ENCODE data around the gene TMEM225B.
"Not testable (repeated sequence)": the region's sequence is repeated elsewhere in the genome, so short reads cannot be mapped to it uniquely, and the experiment has no call there.

TMEM225B gene

GRCh38 chr7:99624484-99624883, 26.4 kb downstream of the TMEM225B start:
- DNase-seq = no peak

GRCh38 chr7:99625321-99625720, 27.3 kb downstream of the TMEM225B start:
- no peak for DNase-seq

DNA sequence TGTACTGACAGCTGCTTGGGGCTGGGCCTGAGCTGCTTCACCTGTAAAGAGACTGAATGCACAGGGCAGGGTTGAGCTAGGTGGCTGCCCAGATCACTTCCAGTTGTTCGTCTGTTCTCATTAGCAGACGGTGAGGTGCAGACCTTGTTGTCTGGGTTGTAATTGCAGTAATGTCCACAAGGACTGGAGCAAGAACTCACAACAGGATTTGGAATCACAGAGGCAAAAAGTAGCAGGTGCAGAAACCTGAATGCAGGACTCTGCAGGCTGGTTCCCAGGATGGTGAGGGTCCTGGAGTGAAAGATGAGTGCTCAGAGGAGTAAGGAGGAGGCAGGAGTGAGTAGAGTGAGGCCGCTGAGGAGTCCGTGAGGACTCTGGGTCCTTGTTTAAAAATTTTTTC, 27.9 kb downstream of the TMEM225B start:
- no peak for DNase-seq

DNA sequence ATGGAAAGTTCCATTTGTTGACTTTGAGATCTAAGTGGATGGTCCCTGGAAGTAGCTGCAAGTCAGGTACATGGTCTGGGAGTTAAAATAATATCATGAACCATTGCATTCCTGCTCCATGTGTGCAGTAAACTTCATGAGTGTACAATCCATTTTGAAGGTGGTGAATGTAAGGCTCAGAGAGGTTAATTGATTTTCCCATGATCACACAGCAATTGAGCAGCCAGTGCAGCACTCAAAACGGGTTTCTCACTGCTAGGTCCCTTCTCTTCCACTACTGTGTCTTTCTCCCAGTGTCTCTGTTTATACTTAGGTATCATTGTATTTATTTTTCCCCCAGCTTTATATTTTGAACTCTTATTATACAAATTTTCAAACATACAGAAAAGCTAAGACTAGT, 28.6 kb downstream of the TMEM225B start:
- no peak for DNase-seq

DNA sequence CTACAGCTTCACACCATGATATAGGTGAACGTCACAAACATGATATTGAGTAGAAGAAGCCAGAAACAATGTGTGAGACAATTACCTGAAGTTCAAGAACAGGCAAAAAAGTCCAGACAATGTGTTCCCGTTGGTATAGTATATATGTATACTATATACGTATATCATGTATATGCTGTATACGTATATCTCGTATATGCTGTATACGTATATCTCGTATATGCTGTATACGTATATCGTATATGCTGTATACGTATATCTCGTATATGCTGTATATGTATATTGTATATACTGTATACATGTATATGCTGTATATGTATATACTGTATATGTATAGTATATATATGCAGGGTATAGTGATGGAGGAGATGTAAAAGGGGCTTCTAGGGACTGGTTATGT, 29.4 kb downstream of the TMEM225B start:
- no peak for DNase-seq

GRCh38 chr7:99628471-99629465, 30.7 kb downstream of the TMEM225B start:
- no peak for DNase-seq

- DNase-seq = no peak
Measured at GRCh38 chr7:99629643-99630042, 31.6 kb downstream of the TMEM225B start.

GRCh38 chr7:99631295-99632109, 33.4 kb downstream of the TMEM225B start:
- peak; percentile 80 for DNase-seq

DNA sequence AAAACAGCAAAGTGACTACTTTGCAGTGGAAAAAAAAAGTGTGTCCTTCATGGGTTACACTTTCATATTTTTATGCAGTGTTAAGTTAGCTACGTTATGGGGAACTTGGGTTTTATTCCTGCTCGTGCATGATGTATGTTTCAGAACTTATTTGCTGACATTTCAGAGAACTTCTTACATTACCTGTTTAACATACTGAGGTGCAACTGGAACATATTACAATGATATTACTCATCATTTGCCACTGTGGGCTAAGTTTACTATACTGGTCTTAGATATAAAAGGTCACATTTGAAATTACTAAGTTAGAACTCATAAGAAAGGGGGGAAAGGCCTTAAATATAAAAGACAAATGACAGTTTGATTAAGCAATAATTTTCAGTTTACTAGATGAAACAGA, 39.3 kb downstream of the TMEM225B start:
- DNase-seq = not testable (repeated sequence)

GRCh38 chr7:99638731-99639130, 40.7 kb downstream of the TMEM225B start:
- no peak for DNase-seq

DNA sequence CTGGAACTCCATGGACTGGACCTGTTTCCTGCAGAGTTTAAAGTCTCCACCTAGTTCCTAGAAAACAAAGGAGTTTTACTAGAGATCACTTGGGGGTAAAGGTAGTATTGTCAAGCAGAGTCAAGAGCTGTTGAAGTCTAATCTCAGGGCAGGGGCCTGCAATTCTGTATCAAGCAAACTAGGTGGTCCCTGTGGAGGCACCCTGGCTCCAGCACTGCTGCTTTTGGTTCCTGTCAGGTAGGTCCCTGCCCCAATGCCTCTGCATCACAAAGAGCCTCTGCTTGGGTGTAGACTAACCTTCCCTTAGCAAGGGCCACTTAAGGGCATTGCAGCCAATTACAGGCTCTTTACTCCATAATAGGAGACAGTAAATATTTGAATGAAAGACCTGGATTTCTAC, 41.2 kb downstream of the TMEM225B start:
- DNase-seq = no peak

GRCh38 chr7:99642027-99642426, 44.0 kb downstream of the TMEM225B start:
- DNase-seq = peak; percentile 32

- DNase-seq = no peak
Measured at GRCh38 chr7:99643464-99643863, 45.4 kb downstream of the TMEM225B start.

DNA sequence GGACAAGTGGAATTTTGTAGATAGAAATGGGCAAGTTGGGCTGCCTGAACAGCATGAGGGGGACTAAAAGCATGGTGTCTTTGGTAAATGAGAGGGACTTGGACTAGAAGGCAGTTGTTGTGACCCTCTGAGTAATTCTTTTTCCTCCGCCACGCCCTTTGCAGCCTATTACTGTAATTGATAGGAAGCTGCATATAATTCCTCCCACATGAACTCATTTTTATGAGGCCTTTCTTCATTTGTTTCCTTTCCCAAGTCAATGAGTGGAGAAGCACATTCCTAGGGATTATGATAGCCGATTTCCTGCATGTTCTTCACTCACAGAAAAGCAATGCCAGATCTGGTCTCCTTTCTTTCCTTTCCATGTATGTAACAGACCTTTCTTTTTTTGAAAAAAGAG, 46.4 kb downstream of the TMEM225B start:
- no peak for DNase-seq

DNA sequence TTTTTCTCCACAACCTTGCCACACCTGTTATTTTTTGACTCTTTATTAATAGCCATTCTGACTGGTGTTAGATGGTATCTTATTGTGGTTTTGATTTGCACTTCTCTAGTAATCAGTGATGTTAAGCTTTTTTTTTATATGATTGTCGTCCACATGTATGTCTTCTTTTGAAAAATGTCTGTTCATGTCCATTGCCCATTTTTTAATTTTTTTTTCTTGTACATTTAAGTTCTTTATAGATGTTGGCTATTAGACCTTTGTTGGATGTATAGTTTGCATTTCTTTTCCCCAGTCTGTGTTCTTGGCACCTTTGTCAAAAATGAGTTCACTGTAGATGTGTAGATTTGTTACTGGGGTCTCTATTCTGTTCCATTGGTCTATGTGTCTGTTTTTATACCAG, 47.5 kb downstream of the TMEM225B start:
- no peak for DNase-seq

GRCh38 chr7:99648843-99649242, 50.8 kb downstream of the TMEM225B start:
- DNase-seq = no peak

- DNase-seq = no peak
Measured at GRCh38 chr7:99651290-99651689, 53.2 kb downstream of the TMEM225B start.

DNA sequence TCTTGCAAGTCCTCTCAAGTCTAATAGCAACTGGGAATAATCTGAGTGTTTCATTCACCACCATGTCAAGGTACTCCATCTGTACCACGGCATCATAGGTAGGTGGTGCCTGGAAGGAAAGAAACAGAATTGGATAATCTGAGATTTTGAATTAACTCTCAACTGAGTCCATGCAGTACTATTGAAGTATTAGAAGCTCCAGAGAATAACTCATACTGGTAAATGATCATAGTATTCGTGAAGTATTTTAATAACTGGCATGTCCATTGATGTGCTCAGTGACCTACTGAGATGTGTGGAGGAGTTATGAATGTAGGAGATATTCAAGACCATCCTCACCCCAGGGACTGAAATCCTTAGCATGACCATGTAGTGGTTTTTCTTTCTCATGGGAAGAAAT, 54.6 kb downstream of the TMEM225B start:
- no peak for DNase-seq

DNA sequence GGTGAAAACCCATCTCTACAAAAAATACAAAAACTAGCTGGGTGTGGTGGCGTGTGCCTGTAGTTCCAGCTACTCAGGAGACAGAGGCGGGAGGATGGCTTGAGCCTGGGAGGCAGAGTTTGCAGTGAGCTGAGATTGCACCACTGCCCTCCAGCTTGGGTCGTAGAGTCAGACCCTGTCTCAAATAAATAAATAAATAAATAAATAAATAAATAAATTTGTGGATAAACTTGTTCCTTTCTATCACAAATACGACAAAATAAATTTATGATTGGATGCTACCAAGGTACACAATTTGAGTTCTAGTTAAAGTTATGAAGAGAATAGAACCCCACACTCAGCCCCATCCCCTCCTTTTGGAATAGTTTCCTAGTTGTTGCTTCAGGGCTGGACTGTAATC, 55.2 kb downstream of the TMEM225B start:
- DNase-seq = not testable (repeated sequence)

DNA sequence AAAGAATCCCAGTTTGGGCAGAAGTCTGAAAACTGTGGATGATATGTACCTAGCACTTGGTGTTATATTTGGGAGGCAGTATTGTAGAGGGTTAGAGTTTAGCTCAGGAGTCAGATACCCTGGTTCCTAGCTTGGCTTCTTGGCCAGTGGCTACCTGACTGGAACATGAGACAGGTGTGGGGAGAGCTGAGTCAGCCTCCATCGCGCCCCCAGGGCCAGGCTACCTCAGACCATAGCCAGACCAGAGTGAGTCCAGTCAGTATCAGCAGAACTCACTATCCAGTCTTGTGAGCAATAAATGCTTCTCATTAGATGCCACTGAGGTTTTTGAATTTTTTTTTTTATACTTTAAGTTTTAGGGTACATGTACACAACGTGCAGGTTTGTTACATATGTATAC, 55.7 kb downstream of the TMEM225B start:
- DNase-seq = no peak

DNA sequence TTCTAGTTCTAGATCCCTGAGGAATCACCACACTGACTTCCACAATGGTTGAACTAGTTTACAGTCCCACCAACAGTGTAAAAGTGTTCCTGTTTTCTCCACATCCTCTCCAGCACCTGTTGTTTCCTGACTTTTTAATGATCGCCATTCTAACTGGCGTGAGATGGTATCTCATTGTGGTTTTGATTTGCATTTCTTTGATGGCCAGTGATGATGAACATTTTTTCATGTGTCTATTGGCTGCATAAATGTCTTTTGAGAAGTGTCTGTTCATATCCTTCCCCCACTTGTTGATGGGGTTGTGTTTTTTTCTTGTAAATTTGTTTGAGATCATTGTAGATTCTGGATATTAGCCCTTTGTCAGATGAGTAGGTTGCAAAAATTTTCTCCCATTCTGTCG, 56.6 kb downstream of the TMEM225B start:
- DNase-seq = not testable (repeated sequence)

GRCh38 chr7:99657879-99658278, 59.8 kb downstream of the TMEM225B start:
- not testable (repeated sequence) for DNase-seq
